Vagina (tissue), 2 donors: ENCODE data around the gene CD46. TPM values are rescaled to one million over a fixed set of nuclear protein-coding genes. Genes with fewer than 3 reads are reported as not detected.
"Not testable (repeated sequence)": the region's sequence is repeated elsewhere in the genome, so short reads cannot be mapped to it uniquely, and the experiment has no call there.

Experiments
- DNase-seq, 2 donors: peaks; one replicate each; pipeline ENCODE4 v3.0.0-alpha.2; 2017; ENCODE audit errors: extremely low spot score in 2 of 2
- H3K27ac ChIP-seq: fragments of 200-600 bp; sonication (generic); one replicate; pipeline ENCODE4 v1.5.1; 2019
- H3K27me3 ChIP-seq: fragments of 200-600 bp; sonication (generic); one replicate; pipeline ENCODE4 v1.5.1; 2019
- H3K36me3 ChIP-seq, 2 donors: fragments of 200-600 bp; sonication (generic); one replicate each; pipeline ENCODE4 v1.5.1; 2017 to 2019
- H3K4me1 ChIP-seq: fragments of 200-600 bp; sonication (generic); one replicate; pipeline ENCODE4 v1.5.1; 2019
- H3K4me3 ChIP-seq, 2 donors: fragments of 200-600 bp; sonication (generic); 1 replicate in 1 of 2; 2 replicates in 1 of 2; pipeline ENCODE4 v1.5.1; 2016 to 2019
- H3K9me3 ChIP-seq: fragments of 200-600 bp; sonication (generic); one replicate; pipeline ENCODE4 v1.5.1; 2019
- POLR2A ChIP-seq, 2 donors: fragments of 450-650 bp; IDR thresholded peaks; one replicate each; pipeline ENCODE4 v1.6.1; 2017; ENCODE audit warnings: antibody characterized with exemption in 2 of 2, mild to moderate bottlenecking in 2 of 2, moderate library complexity in 2 of 2
- POLR2AphosphoS5 ChIP-seq, 2 donors: sonication (generic); formaldehyde crosslinking; IDR thresholded peaks; one replicate each; pipeline ENCODE4 v1.9.0; 2017; ENCODE audit warnings: antibody characterized with exemption in 2 of 2, mild to moderate bottlenecking in 2 of 2, low read depth in 1 of 2; ENCODE audit not compliant: insufficient read depth in 1 of 2
- intact Hi-C: fragments of 100-400 bp; cut with DNase I; formaldehyde crosslinking; loops from one replicate; pipeline ENCODE4 v1.15.1; 2023
- total RNA-seq: library from RNA; depleted of rRNA; stranded (reverse); fragments of >200 nt; gene quantifications from one replicate; pipeline ENCODE4 v1.2.3, GENCODE V29; 2016
- TF ChIP-seq, protein P1 (sequence below), 3 experiments: fragments of 450-650 bp in 2 of 3; fragments of 200-600 bp in 1 of 3; sonication (generic) in 1 of 3; IDR thresholded peaks; one replicate each; pipeline ENCODE4 v1.5.1; 2017 to 2019; ENCODE audit warnings: antibody characterized with exemption in 3 of 3, mild to moderate bottlenecking in 2 of 3, moderate library complexity in 2 of 3

CD46 gene
- 143 TPM for total RNA-seq

DNA sequence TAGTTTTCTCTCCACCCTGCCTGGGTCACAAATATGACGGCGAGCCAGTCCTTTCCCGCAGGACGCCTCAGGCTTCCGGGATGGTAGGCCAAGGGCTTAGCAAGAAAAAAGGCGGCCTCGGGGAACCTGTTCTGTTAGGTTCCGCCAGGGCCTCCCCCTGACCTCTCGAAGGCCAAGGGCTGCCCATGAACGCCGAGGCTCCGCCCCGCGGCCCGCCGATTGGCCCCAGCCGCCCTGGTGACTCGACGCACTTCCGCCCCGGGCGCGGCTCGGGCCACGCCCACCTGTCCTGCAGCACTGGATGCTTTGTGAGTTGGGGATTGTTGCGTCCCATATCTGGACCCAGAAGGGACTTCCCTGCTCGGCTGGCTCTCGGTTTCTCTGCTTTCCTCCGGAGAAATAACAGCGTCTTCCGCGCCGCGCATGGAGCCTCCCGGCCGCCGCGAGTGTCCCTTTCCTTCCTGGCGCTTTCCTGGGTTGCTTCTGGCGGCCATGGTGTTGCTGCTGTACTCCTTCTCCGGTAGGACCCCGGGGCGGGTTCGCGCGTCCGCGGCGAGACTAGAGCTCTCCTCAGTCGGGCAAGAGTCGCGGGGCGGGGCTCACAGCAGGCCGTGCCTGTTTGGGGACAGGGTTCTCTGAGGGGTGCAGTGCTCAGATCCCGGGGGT is at the start of gene CD46:
Gene CD46 (plus strand): TSS at position 265 of the 666 bp plus-strand sequence. CDS start 159 bp downstream, at position 424.
- Histone ChIP-seq H3K4me1 (peaks cover 44% of the 10 kb centered on the region), H3K4me3 (peak within 1 kb of the TSS; percentile 75 to 89), H3K9me3 (no peaks in the 10 kb centered on the region), H3K27ac (peak within 1 kb of the TSS; percentile 85), H3K27me3 (no peaks in the 10 kb centered on the region), H3K36me3 (no peaks in the 10 kb centered on the region)
- TF ChIP-seq, protein P1, sequence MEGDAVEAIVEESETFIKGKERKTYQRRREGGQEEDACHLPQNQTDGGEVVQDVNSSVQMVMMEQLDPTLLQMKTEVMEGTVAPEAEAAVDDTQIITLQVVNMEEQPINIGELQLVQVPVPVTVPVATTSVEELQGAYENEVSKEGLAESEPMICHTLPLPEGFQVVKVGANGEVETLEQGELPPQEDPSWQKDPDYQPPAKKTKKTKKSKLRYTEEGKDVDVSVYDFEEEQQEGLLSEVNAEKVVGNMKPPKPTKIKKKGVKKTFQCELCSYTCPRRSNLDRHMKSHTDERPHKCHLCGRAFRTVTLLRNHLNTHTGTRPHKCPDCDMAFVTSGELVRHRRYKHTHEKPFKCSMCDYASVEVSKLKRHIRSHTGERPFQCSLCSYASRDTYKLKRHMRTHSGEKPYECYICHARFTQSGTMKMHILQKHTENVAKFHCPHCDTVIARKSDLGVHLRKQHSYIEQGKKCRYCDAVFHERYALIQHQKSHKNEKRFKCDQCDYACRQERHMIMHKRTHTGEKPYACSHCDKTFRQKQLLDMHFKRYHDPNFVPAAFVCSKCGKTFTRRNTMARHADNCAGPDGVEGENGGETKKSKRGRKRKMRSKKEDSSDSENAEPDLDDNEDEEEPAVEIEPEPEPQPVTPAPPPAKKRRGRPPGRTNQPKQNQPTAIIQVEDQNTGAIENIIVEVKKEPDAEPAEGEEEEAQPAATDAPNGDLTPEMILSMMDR (IDR thresholded peaks at IDR 0.05): peak in 1 of 3 experiments; percentile 4
- TF ChIP-seq POLR2A (IDR thresholded peaks at IDR 0.05) (peak in 1 of 2 donors; percentile 81), POLR2AphosphoS5 (IDR thresholded peaks at IDR 0.05; ENCODE audit: insufficient read depth in 1 of 2, low read depth in 1 of 2) (peak; percentile 76 to 96)
- DNase-seq: peak in 1 of 2 donors; percentile 97
- intact Hi-C loops: no loop called here

DNA sequence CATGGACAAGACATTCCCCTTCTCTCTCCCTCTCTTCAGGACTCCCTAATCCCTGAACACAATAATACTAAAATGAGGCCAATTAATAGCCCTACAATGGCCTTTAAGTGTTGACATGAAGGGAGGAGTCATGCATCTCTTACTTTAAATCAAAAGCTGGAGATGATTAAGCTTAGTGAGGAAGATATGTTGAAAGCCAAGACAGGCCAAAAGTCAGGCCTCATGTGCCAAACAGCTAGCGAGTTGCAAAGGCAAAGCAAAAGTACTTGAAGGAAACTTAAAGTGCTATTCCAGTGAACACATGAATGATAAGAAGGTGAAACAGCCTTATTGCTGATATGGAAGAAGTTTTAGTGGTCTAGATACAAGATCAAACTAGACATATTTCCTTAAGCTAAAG is 49.5 kb upstream of the CD46 start:
- Histone ChIP-seq H3K36me3 (no peaks in the 10 kb centered on the region), H3K4me1 (no peaks in the 10 kb centered on the region), H3K27ac (no peak overlapping the region), H3K9me3 (no peaks in the 10 kb centered on the region), H3K4me3 (no peak overlapping the region), H3K27me3 (no peaks in the 10 kb centered on the region)
- DNase-seq: no peak
- intact Hi-C loops: no loop called here
- no peak for TF ChIP-seq POLR2A (IDR thresholded peaks at IDR 0.05)
- TF ChIP-seq POLR2AphosphoS5 (IDR thresholded peaks at IDR 0.05; ENCODE audit: insufficient read depth in 1 of 2, low read depth in 1 of 2): no peak

DNA sequence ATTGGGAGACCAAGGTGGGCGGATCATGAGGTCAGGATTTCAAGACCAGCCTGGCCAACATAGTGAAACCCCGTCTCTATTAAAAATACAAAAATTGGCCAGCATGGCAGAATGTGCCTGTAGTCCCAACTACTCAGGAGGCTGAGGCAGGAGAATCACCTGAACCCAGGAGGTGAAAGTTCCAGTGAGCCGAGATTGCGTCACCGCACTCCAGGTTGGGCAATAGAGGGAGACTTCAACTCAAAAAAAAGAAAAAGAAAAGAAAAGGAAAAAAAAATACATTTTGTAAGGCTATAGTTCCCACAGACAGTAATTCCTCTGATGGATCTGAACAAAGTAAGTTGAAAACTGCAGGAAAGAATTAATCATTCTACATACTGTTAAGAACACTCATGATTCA is 48.1 kb upstream of the CD46 start:
- intact Hi-C loops: no loop called here
- Histone ChIP-seq H3K36me3 (no peaks in the 10 kb centered on the region), H3K4me3 (no peak overlapping the region), H3K27ac (no peak overlapping the region), H3K27me3 (no peaks in the 10 kb centered on the region), H3K4me1 (no peaks in the 10 kb centered on the region), H3K9me3 (no peaks in the 10 kb centered on the region)
- no peak for DNase-seq
- no peak for TF ChIP-seq POLR2A (IDR thresholded peaks at IDR 0.05)

DNA sequence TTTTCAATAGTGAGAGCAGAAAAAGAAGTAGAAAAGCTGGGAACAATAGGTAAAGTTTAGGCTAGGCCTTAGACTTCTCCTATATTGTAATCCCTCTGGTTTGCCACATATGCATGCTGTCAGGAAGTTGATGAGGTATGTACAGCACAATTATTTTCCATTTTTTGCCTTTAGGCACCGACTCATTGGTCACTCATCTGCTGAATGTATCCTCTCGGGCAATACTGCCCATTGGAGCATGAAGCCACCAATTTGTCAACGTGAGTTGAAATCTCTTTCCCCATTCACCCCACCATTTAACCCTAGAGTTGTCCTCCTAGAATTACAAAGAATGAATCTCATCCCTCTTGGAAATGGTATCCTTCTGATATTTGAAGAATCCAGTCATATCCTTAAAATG is 43.9 kb upstream of the CD46 start:
- intact Hi-C loops, H3K4me1 ChIP-seq, H3K4me3 ChIP-seq, H3K9me3 ChIP-seq, H3K36me3 ChIP-seq, H3K27me3 ChIP-seq, DNase-seq, H3K27ac ChIP-seq: not testable (repeated sequence)

DNA sequence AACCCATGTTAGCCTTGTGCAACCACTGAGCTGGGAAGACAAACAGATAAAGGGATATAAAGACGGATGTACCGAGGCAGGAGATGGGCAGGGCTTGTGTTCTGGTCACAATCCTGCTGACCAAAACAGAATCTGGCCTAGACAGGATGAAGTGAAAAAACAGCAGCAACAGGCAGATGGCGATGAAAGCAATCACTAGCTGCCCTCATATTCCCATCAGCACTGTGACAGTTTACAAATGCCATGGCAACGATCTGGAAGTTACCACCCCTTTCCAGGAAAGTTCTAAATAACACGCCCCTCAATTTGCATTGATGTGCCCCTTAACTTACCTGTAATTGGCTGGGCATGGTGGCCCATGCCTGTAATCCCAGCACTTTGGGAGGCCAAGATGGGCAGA is 40.6 kb upstream of the CD46 start:
- intact Hi-C loops: no loop called here
- no peaks in the 10 kb centered on the region for H3K27me3 ChIP-seq
- TF ChIP-seq POLR2A (IDR thresholded peaks at IDR 0.05) (no peak), POLR2AphosphoS5 (IDR thresholded peaks at IDR 0.05; ENCODE audit: insufficient read depth in 1 of 2, low read depth in 1 of 2) (no peak)
- TF ChIP-seq, protein P1 (IDR thresholded peaks at IDR 0.05): no peak
- H3K9me3 ChIP-seq: no peaks in the 10 kb centered on the region
- no peaks in the 10 kb centered on the region for H3K36me3 ChIP-seq
- no peaks in the 10 kb centered on the region for H3K4me1 ChIP-seq
- DNase-seq: no peak
- no peak overlapping the region for H3K4me3 ChIP-seq
- H3K27ac ChIP-seq: no peak overlapping the region

DNA sequence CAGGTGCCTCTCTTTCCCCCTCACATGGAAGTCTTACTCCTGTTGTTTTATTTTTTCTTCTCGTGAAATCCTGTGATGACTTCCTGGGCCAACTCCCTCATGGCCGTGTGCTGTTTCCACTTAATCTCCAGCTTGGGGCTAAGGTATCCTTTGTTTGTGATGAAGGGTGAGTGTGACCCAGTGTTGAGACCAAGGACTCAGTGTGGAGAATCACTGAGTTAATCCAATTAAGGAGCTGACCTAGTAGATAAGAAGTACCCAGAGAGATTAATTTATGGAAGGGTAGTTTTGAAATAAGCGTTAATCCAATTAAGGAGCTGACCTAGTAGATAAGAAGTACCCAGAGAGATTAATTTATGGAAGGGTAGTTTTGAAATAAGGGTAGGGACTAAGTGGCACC is 39.2 kb upstream of the CD46 start:
- H3K4me1 ChIP-seq, H3K27ac ChIP-seq, intact Hi-C loops, DNase-seq, H3K36me3 ChIP-seq, H3K9me3 ChIP-seq, H3K27me3 ChIP-seq, H3K4me3 ChIP-seq: not testable (repeated sequence)

DNA sequence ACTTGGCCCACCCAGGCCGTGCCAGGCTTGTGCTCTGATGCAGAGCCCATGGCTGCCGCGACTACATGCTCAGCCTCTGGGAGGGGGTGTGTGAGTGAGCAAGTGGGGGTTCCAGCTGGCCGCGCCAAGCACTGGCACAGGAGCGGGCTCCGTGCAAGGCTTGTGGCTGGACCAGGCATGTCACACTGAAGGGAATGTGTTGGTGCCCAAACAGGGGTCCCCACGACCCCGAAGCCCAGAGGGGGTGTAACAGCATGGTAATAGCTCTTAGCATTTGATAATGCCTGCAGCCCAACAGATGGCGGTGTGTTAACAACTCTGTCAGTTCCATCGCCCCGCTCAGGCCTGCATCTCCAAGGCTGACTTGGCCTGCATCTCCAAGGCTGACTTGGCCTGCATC is 38.3 kb upstream of the CD46 start:
- no peaks in the 10 kb centered on the region for H3K9me3 ChIP-seq
- no peak overlapping the region for H3K4me3 ChIP-seq
- no peaks in the 10 kb centered on the region for H3K36me3 ChIP-seq
- H3K27ac ChIP-seq: no peak overlapping the region
- H3K4me1 ChIP-seq: no peaks in the 10 kb centered on the region
- no peak for DNase-seq
- intact Hi-C loops: no loop called here
- no peaks in the 10 kb centered on the region for H3K27me3 ChIP-seq
- TF ChIP-seq POLR2AphosphoS5 (IDR thresholded peaks at IDR 0.05; ENCODE audit: insufficient read depth in 1 of 2, low read depth in 1 of 2) (no peak), POLR2A (IDR thresholded peaks at IDR 0.05) (no peak)
- TF ChIP-seq, protein P1 (IDR thresholded peaks at IDR 0.05): no peak
